MCF 10A (cell line): ENCODE data around the gene ADGRD1. TPM values are rescaled to one million over a fixed set of nuclear protein-coding genes. Genes with fewer than 3 reads are reported as not detected.

ENCODE experiments used
- BruUV-seq: library from RNA; stranded (reverse); fragments of 400-500 nt; replicated peaks from 2 replicates; lab custom pipeline; 2021; lab: Mats Ljungman, UMichigan
- CTCF ChIA-PET: fragments of 300-600 bp; sonication (Branson Sonifier 250); formaldehyde crosslinking; extraction: SDS; loops from one replicate; lab custom pipeline; 2021; ENCODE audit warnings: antibody characterized with exemption, inconsistent platforms; lab: Yijun Ruan, JAX
- POLR2A ChIA-PET: fragments of 300-600, 350-650 bp; sonication (Branson Sonifier 250); formaldehyde crosslinking; extraction: SDS; loops from one replicate; lab custom pipeline; 2020; ENCODE audit warnings: antibody characterized with exemption, inconsistent platforms; lab: Yijun Ruan, JAX
- DNase-seq: peaks from one replicate; pipeline ENCODE4 v3.0.0-alpha.2; 2018; ENCODE audit not compliant: unreplicated experiment
- H3K27ac Mint-ChIP-seq: one replicate; pipeline ENCODE4 v1.8.0; 2022; ENCODE audit warnings: mild to moderate bottlenecking, low read depth, mixed read lengths; ENCODE audit not compliant: unreplicated experiment
- H3K27me3 Mint-ChIP-seq: one replicate; pipeline ENCODE4 v1.8.0; 2022; ENCODE audit warnings: mixed read lengths; ENCODE audit not compliant: insufficient read depth, unreplicated experiment
- H3K36me3 Mint-ChIP-seq: one replicate; pipeline ENCODE4 v1.8.0; 2022; ENCODE audit warnings: mild to moderate bottlenecking, moderate library complexity, mixed read lengths; ENCODE audit not compliant: insufficient read depth, unreplicated experiment
- H3K4me1 Mint-ChIP-seq: one replicate; pipeline ENCODE4 v1.8.0; 2022; ENCODE audit warnings: mixed read lengths; ENCODE audit not compliant: insufficient read depth, unreplicated experiment
- H3K4me3 Mint-ChIP-seq: one replicate; pipeline ENCODE4 v1.8.0; 2022; ENCODE audit warnings: mild to moderate bottlenecking, moderate library complexity, mixed read lengths; ENCODE audit not compliant: unreplicated experiment
- H3K9me3 Mint-ChIP-seq: one replicate; pipeline ENCODE4 v1.8.0; 2022; ENCODE audit warnings: mixed read lengths; ENCODE audit not compliant: unreplicated experiment
- CTCF ChIP-seq: fragments of 200-600 bp; IDR thresholded peaks from one replicate; pipeline ENCODE4 v1.8.0; 2022; ENCODE audit warnings: antibody characterized with exemption, mild to moderate bottlenecking; ENCODE audit not compliant: unreplicated experiment
- intact Hi-C: fragments of 100-400 bp; cut with micrococcal nuclease; formaldehyde crosslinking; loops from 2 replicates; pipeline ENCODE4 v1.14.1; 2022
- total RNA-seq: library from RNA; stranded (reverse); gene quantifications from 2 replicates; pipeline ENCODE4 v1.2.3, GENCODE V29; 2022

The ADGRD1 gene
- total RNA-seq, 1 experiment from 2014 or later, result 0.68 TPM

- Mint-ChIP-seq H3K4me3 (no peak overlapping the region), H3K4me1 (no peaks in the 10 kb centered on the region), H3K9me3 (no peaks in the 10 kb centered on the region), H3K27me3 (peaks cover 70% of the 10 kb centered on the region), H3K27ac (no peak overlapping the region), H3K36me3 (no peaks in the 10 kb centered on the region)
- intact Hi-C loops, result no loop called here
- POLR2A ChIA-PET, result no interaction called here
- CTCF ChIA-PET, result interaction anchor here (0.6 kb wide), 1 partner anchor 1066 kb away, joined by 3 read pairs; no protein-coding TSS in a partner anchor
- no TSS peak for BruUV-seq
- DNase-seq, result no peak
- no peak for TF ChIP-seq CTCF
Measured at GRCh38 chr12:131009595-131010395, 56.1 kb downstream of the ADGRD1 start.

- ChIA-PET CTCF (no interaction called here), POLR2A (no interaction called here)
- no peaks in the 10 kb centered on the region for H3K4me1 Mint-ChIP-seq
- no peak for DNase-seq
- BruUV-seq, result no TSS peak
- peaks cover 78% of the 10 kb centered on the region for H3K27me3 Mint-ChIP-seq
- no peak overlapping the region for H3K27ac Mint-ChIP-seq
- H3K4me3 Mint-ChIP-seq, result no peak overlapping the region
- no peaks in the 10 kb centered on the region for H3K36me3 Mint-ChIP-seq
- no peak for TF ChIP-seq CTCF
- intact Hi-C loops, result no loop called here
- no peaks in the 10 kb centered on the region for H3K9me3 Mint-ChIP-seq
Measured at GRCh38 chr12:131010396-131011131, 56.9 kb downstream of the ADGRD1 start.

- no TSS peak for BruUV-seq
- Mint-ChIP-seq H3K36me3 (no peaks in the 10 kb centered on the region), H3K4me1 (no peaks in the 10 kb centered on the region), H3K4me3 (no peak overlapping the region), H3K9me3 (no peaks in the 10 kb centered on the region), H3K27ac (no peak overlapping the region), H3K27me3 (peaks cover 78% of the 10 kb centered on the region)
- intact Hi-C loops, result no loop called here
- no peak for DNase-seq
- no peak for TF ChIP-seq CTCF
- ChIA-PET CTCF (no interaction called here), POLR2A (no interaction called here)
Measured at GRCh38 chr12:131011165-131012079, 57.7 kb downstream of the ADGRD1 start.
